H9 (cell line): Measurements from ENCODE around the gene MARK4. TPM values are rescaled to one million over a fixed set of nuclear protein-coding genes. Genes with fewer than 3 reads are reported as not detected.

Experiments used
- DNase-seq: peaks from one replicate; pipeline ENCODE4 v3.0.0-alpha.2; 2017
- H2AFZ ChIP-seq: one replicate; pipeline ENCODE4 v1.6.1; 2013; ENCODE audit warnings: mild to moderate bottlenecking, low read length, control low read depth, moderate library complexity
- H2AK5ac ChIP-seq: 2 replicates; pipeline ENCODE4 v1.6.1; 2013; ENCODE audit warnings: low read length, control low read depth, mixed read lengths; ENCODE audit not compliant: insufficient read length
- H2BK120ac ChIP-seq: one replicate; pipeline ENCODE4 v1.6.1; 2013; ENCODE audit warnings: low read depth, mild to moderate bottlenecking, low read length, control low read depth, inconsistent platforms; ENCODE audit not compliant: poor library complexity, severe bottlenecking
- H2BK12ac ChIP-seq: 2 replicates; pipeline ENCODE4 v1.6.1; 2013; ENCODE audit warnings: low read length, control low read depth, mixed read lengths, low read depth; ENCODE audit not compliant: insufficient read length
- H2BK15ac ChIP-seq: 2 replicates; pipeline ENCODE4 v1.6.1; 2013; ENCODE audit warnings: low read depth, low read length, control low read depth
- H2BK20ac ChIP-seq: one replicate; pipeline ENCODE4 v1.6.1; 2013; ENCODE audit warnings: low read depth, mild to moderate bottlenecking, low read length, control low read depth, inconsistent platforms; ENCODE audit not compliant: poor library complexity, severe bottlenecking
- H2BK5ac ChIP-seq: 2 replicates; pipeline ENCODE4 v1.6.1; 2013; ENCODE audit warnings: low read length, control low read depth, mixed read lengths; ENCODE audit not compliant: insufficient read length
- H3K14ac ChIP-seq: 2 replicates; pipeline ENCODE4 v1.6.1; 2013; ENCODE audit warnings: low read length, control low read depth; ENCODE audit not compliant: insufficient read depth
- H3K18ac ChIP-seq: 2 replicates; pipeline ENCODE4 v1.6.1; 2013; ENCODE audit warnings: low read depth, mild to moderate bottlenecking, mixed read lengths, low read length, control low read depth; ENCODE audit not compliant: insufficient read length
- H3K23ac ChIP-seq: 2 replicates; pipeline ENCODE4 v1.6.1; 2013; ENCODE audit warnings: low read length, control low read depth, mixed read lengths, low read depth; ENCODE audit not compliant: insufficient read length
- H3K23me2 ChIP-seq: 2 replicates; pipeline ENCODE4 v1.6.1; 2013; ENCODE audit warnings: low read depth, mild to moderate bottlenecking, mixed read lengths, low read length, control low read depth; ENCODE audit not compliant: insufficient read length, poor library complexity, severe bottlenecking
- H3K27ac ChIP-seq: 2 replicates; pipeline ENCODE4 v1.5.1; 2013; ENCODE audit warnings: low read length, control low read depth, mixed read lengths, low read depth; ENCODE audit not compliant: insufficient read length
- H3K27me3 ChIP-seq: 2 replicates; pipeline ENCODE4 v1.6.1; 2013; ENCODE audit warnings: low read length, control low read depth, inconsistent platforms; ENCODE audit not compliant: insufficient read depth
- H3K4ac ChIP-seq: 2 replicates; pipeline ENCODE4 v1.6.1; 2013; ENCODE audit warnings: low read depth, mild to moderate bottlenecking, control low read depth, inconsistent platforms, low read length, moderate library complexity
- H3K4me1 ChIP-seq: 2 replicates; pipeline ENCODE4 v1.6.1; 2013; ENCODE audit warnings: low read length, control low read depth, inconsistent platforms; ENCODE audit not compliant: insufficient read depth
- H3K4me2 ChIP-seq: 2 replicates; pipeline ENCODE4 v1.6.1; 2013; ENCODE audit warnings: low read length, control low read depth, mixed read lengths; ENCODE audit not compliant: insufficient read length, insufficient read depth
- H3K56ac ChIP-seq: 2 replicates; pipeline ENCODE4 v1.6.1; 2013; ENCODE audit warnings: low read depth, mild to moderate bottlenecking, mixed read lengths, low read length, control low read depth; ENCODE audit not compliant: insufficient read length
- H3K79me1 ChIP-seq: 2 replicates; pipeline ENCODE4 v1.6.1; 2013; ENCODE audit warnings: low read depth, mild to moderate bottlenecking, moderate library complexity, low read length, control low read depth, inconsistent platforms; ENCODE audit not compliant: insufficient read depth, poor library complexity, severe bottlenecking
- H3K79me2 ChIP-seq: 2 replicates; pipeline ENCODE4 v1.6.1; 2013; ENCODE audit warnings: low read length, control low read depth, inconsistent platforms; ENCODE audit not compliant: insufficient read depth
- H3K9ac ChIP-seq: 2 replicates; pipeline ENCODE4 v1.6.1; 2013; ENCODE audit warnings: low read length, control low read depth, mixed read lengths; ENCODE audit not compliant: insufficient read length; ENCODE audit errors: extremely low read depth
- H3K9me3 ChIP-seq: one replicate; pipeline ENCODE4 v1.6.1; 2013; ENCODE audit warnings: low read depth, low read length, inconsistent platforms; ENCODE audit not compliant: control insufficient read depth
- H3T11ph ChIP-seq: one replicate; pipeline ENCODE4 v1.6.1; 2013; ENCODE audit warnings: mild to moderate bottlenecking, low read length, control low read depth, inconsistent platforms
- H4K20me1 ChIP-seq: one replicate; pipeline ENCODE4 v1.6.1; 2013; ENCODE audit not compliant: control insufficient read depth, insufficient read length, insufficient read depth
- H4K5ac ChIP-seq: 2 replicates; pipeline ENCODE4 v1.6.1; 2013; ENCODE audit warnings: low read depth, mild to moderate bottlenecking, mixed read lengths, low read length, control low read depth; ENCODE audit not compliant: insufficient read length
- H4K8ac ChIP-seq: replicated peaks from 2 replicates; pipeline ENCODE4 v1.6.1; 2013; ENCODE audit warnings: low read length, control low read depth, mixed read lengths, low read depth; ENCODE audit not compliant: insufficient read length
- H4K91ac ChIP-seq: 2 replicates; pipeline ENCODE4 v1.6.1; 2013; ENCODE audit warnings: low read depth, mild to moderate bottlenecking, moderate library complexity, mixed read lengths, low read length, control low read depth; ENCODE audit not compliant: insufficient read length
- H3K27ac Mint-ChIP-seq, 3 experiments: 2 replicates in 2 of 3; 3 replicates in 1 of 3; pipeline ENCODE4 v1.8.0; 2020 to 2021; ENCODE audit warnings: mixed read lengths in 3 of 3, mild to moderate bottlenecking in 1 of 3, moderate library complexity in 1 of 3
- H3K27me3 Mint-ChIP-seq: 2 replicates; pipeline ENCODE4 v1.8.0; 2021; ENCODE audit warnings: low read depth, mild to moderate bottlenecking, moderate library complexity, mixed read lengths
- H3K36me3 Mint-ChIP-seq, 3 experiments: 2 replicates in 2 of 3; 3 replicates in 1 of 3; pipeline ENCODE4 v1.8.0; 2020 to 2021; ENCODE audit warnings: low read depth in 3 of 3, mixed read lengths in 3 of 3; ENCODE audit not compliant: insufficient read depth in 1 of 3
- H3K4me1 Mint-ChIP-seq, 2 experiments: 2 replicates each; pipeline ENCODE4 v1.8.0; 2020; ENCODE audit warnings: mixed read lengths in 2 of 2
- H3K4me3 Mint-ChIP-seq, 2 experiments: 2 replicates in 1 of 2; 3 replicates in 1 of 2; pipeline ENCODE4 v1.8.0; 2020 to 2021; ENCODE audit warnings: mild to moderate bottlenecking in 2 of 2, mixed read lengths in 2 of 2, moderate library complexity in 1 of 2
- H3K9me3 Mint-ChIP-seq, 2 experiments: 2 replicates in 1 of 2; 3 replicates in 1 of 2; pipeline ENCODE4 v1.8.0; 2020; ENCODE audit warnings: mild to moderate bottlenecking in 2 of 2, mixed read lengths in 2 of 2, moderate library complexity in 1 of 2
- CTCF ChIP-seq: fragments of 200-600 bp; sonication (generic); conservative IDR thresholded peaks from 3 replicates; pipeline ENCODE4 v1.8.0; 2021; ENCODE audit warnings: antibody characterized with exemption, mild to moderate bottlenecking
- WGBS: extraction: QIAGEN DNeasy Blood & Tissue Kit; methylation state at CpG from one replicate; pipeline ENCODE4 v1.1.7; 2013; ENCODE audit warnings: missing lambda C conversion rate, low lambda C conversion rate, mixed read lengths; ENCODE audit not compliant: insufficient read length; ENCODE audit errors: extremely low coverage; 5-methylcytosine and 5-hydroxymethylcytosine counted together
- total RNA-seq: library from RNA; stranded (reverse); gene quantifications from 2 replicates; pipeline ENCODE4 v1.2.1, GENCODE V29; 2021

The MARK4 gene
- total RNA-seq, 1 experiment from 2014 or later: 44.7 TPM

GRCh38 chr19:45264781-45265317 lies 13.8 kb downstream of the MARK4 start:
- DNase-seq: no peak
- Histone ChIP-seq H2BK12ac (no peak overlapping the region), H3K23ac (no peak overlapping the region), H2AFZ (no peak overlapping the region), H3K23me2 (no peaks in the 10 kb centered on the region), H2BK120ac (no peak overlapping the region), H4K5ac (no peak overlapping the region), H3K27me3 (no peaks in the 10 kb centered on the region), H4K8ac (no peak overlapping the region), H3K4me2 (no peak overlapping the region), H3K27ac (no peak overlapping the region), H2BK5ac (no peak overlapping the region), H3K56ac (no peak overlapping the region), H4K20me1 (peaks cover 8% of the 10 kb centered on the region), H2AK5ac (no peak overlapping the region), H3K18ac (no peak overlapping the region), H2BK20ac (no peak overlapping the region), H3K9ac (no peak overlapping the region), H3K79me2 (no peaks in the 10 kb centered on the region), H3T11ph (no peak overlapping the region), H3K79me1 (no peaks in the 10 kb centered on the region), H4K91ac (no peak overlapping the region), H3K4me1 (no peaks in the 10 kb centered on the region), H2BK15ac (no peak overlapping the region), H3K9me3 (no peaks in the 10 kb centered on the region), H3K4ac (no peak overlapping the region), H3K14ac (no peak overlapping the region)
- H3K27me3 Mint-ChIP-seq: peaks cover 1% of the 10 kb centered on the region
- no peaks in the 10 kb centered on the region for H3K4me1 Mint-ChIP-seq
- H3K4me3 Mint-ChIP-seq: no peak overlapping the region
- TF ChIP-seq CTCF: no peak
- H3K27ac Mint-ChIP-seq: peak overlapping the region in 1 of 3 experiments; percentile 68; a peak in 2 of 7 replicates
- no peaks in the 10 kb centered on the region for H3K9me3 Mint-ChIP-seq
- peaks cover 0 to 27% (median 13%) of the 10 kb centered on the region in 3 experiments; a peak in 5 of 7 replicates for H3K36me3 Mint-ChIP-seq
- WGBS: no CpG with 5 or more reads among the region's 19 CpGs
